Renal pelvis (tissue), 4 donors: Measurements from ENCODE around the gene TOX2. TPM values are rescaled to one million over a fixed set of nuclear protein-coding genes. Genes with fewer than 3 reads are reported as not detected.

Source experiments
- DNase-seq: peaks from one replicate; pipeline ENCODE4 v3.0.0-alpha.2; 2013
- polyA plus RNA-seq, 3 donors: library from polyadenylated mRNA; unstranded; fragments of 120-200 nt; gene quantifications; one replicate each; pipeline ENCODE4 v1.2.1, GENCODE V29; 2013; ENCODE audit not compliant: insufficient read length in 3 of 3

Gene TOX2
- polyA plus RNA-seq, 3 donors = 3.6 to 5.1 (median 3.7) TPM

GRCh38 chr20:43915211-43916072 is 790 bp downstream of the TOX2 start:
- DNase-seq = no peak

GRCh38 chr20:43916073-43916880 is 1.6 kb downstream of the TOX2 start:
- DNase-seq = no peak

DNA sequence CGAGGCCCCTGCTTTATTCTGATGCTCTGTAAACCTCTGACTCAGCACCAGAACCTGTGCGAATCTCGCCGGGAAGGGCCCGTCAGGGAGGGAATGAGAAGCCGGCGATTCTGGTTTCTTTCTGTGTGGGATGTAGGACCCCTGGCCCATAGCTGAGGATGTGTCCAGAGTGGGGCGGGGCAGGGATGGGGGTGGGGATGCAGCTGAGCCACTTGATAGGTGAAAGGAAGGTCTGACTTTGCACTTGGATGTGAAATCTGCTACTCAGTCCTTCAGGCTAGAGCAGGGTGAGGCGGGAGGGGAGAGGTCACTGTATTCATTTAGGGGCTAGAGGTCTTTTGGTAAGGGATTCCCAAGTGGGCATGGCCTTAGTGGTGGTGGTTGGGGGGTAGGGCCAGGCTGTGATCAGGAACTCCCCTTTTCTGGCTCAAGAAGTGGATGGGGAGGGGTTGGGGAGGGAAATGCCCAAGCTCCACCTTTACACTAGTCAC is 2.3 kb downstream of the TOX2 start:
- DNase-seq = no peak

- DNase-seq = no peak
Observed at GRCh38 chr20:43917380-43917779, 2.7 kb downstream of the TOX2 start.

GRCh38 chr20:43919686-43920403 is 5.2 kb downstream of the TOX2 start:
- DNase-seq = no peak

GRCh38 chr20:43920797-43921196 is 6.1 kb downstream of the TOX2 start:
- no peak for DNase-seq

DNA sequence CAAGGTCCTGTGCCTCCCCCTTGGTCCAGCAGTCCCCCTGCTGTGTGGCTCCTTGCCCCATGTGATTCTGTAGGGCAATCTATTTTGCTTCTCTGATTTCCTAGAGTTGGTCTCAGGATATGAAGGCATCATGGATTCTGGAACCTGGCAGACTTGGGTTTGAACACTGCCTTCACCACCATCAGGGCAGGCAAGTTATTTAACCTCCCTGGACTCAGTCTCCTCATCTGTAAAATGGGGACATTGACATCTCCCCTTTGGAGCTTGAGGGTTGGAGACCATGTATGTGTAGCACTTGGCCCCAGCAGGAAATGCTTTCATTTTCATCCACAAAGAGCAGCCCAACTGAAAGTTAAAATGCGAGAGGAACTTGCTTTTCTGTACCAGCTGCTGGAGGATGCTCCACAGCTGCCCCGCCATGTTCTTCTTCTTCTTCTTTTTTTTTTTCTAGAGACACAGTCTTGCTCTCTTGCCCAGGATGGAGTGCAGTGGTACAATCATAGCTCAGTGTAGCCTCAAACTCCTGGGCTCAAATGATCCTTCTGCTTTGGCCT is 6.7 kb downstream of the TOX2 start:
- no peak for DNase-seq

GRCh38 chr20:43922614-43923013 is 8.0 kb downstream of the TOX2 start:
- DNase-seq = no peak

- DNase-seq = no peak
Observed at GRCh38 chr20:43923322-43923721, 8.7 kb downstream of the TOX2 start.

DNA sequence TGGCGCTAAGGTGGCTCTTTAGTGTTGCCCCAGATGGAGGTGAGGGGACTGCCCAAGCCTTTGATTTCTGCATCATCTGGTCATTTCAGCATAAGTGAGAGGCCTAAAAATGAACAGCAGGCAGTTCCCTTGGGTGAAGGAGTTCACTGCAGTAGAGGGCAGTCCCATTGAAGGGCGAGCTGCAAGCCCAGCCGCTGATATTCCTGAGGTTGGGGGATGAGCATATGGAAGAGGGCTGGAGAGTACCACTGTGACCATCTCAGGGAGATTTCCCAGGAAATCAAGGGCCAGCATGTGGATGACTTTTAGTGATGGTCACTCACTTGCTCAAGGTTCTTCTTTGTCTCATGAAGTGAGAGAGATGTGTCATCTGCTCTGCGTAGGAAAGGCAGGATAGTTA is 9.3 kb downstream of the TOX2 start:
- no peak for DNase-seq

DNA sequence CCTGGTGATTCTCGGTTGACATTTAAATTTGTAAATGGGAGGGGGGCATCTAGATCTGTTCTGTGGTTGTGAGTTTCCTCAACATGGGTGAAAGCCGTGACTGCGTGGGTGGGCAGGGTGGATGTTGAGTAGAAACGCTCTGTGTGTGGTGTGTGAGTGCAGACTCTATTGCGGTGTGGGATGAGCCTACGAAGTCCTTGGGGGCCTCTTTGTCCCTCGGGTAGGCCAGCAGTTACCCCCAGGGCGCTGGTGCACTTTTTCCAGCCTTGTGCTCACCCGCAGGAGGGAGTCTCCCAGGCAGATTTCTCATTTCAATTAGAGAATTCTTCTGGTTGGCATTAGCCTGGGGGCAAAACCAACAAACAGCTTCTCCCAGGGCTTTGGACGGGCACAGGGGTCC is 10.6 kb downstream of the TOX2 start:
- no peak for DNase-seq

DNA sequence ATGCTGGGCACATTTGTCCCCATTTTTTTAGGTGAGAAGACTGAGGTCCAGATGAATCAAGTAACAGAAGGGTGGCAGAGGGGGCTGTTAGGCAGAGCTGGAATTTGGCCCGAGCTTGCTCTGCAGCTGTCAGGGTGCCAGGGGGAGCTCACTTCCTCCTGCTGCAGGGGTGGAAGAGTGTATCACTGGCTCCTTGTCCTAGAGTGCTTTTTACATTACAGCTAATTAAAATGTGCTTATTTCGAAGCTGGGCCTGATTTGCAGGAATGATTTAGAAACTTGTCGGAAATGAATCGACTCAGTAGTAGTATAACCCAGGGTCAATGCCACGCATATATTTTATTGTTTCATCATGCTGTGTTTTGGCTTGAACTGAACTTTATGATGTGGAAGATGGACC is 11.1 kb downstream of the TOX2 start:
- no peak for DNase-seq

DNA sequence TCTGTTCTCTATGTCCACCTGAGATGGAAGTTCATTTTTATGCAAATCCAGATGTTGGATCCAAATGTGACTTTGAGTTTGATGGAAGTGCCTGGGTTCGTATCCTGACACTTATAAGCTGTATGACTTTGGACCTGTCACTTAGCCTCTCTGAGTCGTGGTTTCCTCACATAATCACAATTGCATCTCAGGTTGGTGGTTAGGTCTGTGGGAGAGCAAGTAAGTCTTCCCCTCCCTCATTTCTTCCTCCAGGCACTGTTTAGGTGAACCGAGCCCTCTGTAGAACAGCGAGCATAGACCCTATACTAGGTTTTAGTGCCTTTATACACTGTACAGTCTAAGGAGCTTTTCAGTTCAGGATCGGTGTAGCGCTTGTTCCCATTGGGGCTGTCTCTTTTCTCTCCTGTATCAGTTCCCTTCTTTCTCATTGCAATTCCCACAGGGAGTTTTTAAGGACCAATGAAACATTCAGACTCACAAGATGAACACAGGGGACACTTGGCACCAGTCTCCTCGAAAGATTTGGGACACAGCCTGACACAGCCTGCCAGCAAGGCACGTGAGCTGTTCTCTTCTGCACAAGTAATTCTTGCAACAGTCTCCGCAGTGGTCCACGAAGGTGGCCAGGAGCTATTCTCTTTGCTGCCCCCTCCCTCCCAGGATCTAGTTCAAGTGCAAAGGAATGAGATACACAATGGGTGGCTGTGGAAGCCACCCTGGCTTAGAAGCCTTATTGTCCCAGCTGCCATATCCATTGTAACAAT is 11.8 kb downstream of the TOX2 start:
- no peak for DNase-seq

GRCh38 chr20:43931976-43932375 is 17.3 kb downstream of the TOX2 start:
- no peak for DNase-seq

- no peak for DNase-seq
Observed at GRCh38 chr20:43934833-43935232, 20.2 kb downstream of the TOX2 start.

DNA sequence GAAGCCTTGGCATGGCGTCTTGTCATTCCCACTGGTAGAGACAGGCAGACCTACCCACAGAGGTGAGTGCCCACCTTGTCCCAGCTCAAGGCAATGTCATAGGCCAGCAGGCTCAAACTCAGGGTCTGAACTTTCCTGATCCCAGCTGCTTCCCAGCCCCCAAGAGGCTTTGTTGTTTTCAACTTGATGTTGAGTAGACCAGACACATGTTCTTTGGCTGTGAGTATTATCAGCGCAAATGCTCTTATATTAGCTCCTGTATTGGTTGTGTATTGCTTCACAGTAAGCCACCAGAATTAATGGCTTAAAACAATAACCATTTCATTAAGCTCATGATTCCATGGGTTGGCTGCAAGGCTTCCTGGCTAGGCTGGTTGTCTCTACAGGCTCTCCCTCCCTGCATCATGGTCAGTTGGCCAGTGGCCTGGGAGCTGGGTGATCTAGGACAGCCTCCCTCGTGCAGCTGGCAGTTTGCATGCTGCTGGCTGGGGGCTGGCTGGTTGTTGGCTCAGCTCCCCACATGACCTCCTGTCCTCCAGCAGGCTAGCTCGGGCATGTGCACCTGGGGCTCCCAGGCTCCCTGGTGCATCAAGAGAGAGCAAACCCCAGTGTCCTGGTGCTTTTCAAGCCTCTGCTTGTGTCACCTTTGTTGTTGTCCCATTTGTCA is 21.6 kb downstream of the TOX2 start:
- DNase-seq = no peak

DNA sequence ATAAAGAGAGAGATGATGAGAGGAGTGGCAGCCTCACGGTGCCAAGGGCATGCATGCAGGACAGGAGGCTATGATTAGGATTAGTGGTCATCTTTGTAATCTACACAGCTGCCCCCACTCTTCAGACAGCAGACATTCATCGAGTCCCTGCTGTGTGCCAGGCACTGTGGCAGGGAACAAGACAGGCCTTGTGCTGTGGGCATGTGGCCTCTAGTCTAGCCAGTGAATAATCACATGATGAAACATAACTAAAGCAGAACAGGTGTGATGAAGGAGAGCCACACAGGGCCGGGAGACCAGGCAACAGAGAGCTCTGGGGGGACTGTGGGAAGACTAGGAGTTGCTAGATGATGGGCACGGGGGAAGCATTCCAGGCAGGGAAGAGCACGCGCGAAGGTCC is 22.2 kb downstream of the TOX2 start:
- DNase-seq = no peak

GRCh38 chr20:43937591-43937990 is 22.9 kb downstream of the TOX2 start:
- DNase-seq = no peak

DNA sequence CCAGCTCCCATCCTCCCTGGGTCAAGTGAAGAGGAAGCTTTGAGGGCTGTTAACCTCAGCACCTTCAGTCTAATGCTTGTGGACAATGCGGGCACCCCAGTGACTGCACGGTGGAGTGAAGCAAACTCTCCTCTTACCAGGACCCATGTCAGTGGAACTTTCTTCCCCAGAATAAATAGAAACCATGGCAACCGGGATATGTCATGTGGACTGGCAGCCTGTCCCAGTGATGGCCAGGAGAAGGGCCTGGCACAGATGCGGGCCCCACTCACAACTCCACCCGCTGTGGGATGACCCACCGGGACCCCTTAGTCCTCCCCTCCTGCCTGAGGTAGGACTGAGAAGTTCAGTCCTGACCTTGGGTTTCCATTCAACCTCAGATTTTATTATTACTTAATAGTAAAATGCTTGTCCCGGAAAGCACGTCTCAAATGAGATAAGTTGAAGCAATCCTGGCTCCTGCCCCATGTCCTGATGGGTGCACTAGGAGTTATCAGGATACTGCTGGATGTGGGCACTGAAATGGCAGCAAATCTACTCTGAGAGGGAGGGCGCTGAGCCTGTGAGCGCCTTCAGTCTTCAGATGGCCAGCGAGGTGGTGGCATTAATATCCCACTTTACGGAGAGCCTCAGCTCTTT is 23.5 kb downstream of the TOX2 start:
- no peak for DNase-seq
